H1 (cell line): Measurements from ENCODE around the gene MYH10. TPM values are rescaled to one million over a fixed set of nuclear protein-coding genes. Genes with fewer than 3 reads are reported as not detected.

Experiments used
- CTCF ChIA-PET: fragments of 300-600 bp; sonication (Branson Sonifier 250); formaldehyde crosslinking; loops from one replicate; lab custom pipeline; 2021; ENCODE audit not compliant: partially characterized antibody; lab: Charles Lee
- POLR2A ChIA-PET: fragments of 300-600 bp; sonication (Branson Sonifier 250); formaldehyde crosslinking; loops from one replicate; lab custom pipeline; 2021; ENCODE audit warnings: inconsistent platforms; ENCODE audit not compliant: partially characterized antibody; lab: Charles Lee
- DNase-seq, 2 experiments: peaks; one replicate each; pipeline versions ENCODE4 v3.0.0 to v3.0.0-alpha.2; 2010 to 2022; ENCODE audit warnings: low spot score in 2 of 2, low read depth in 1 of 2, mixed read lengths in 1 of 2
- FAIRE-seq: peaks from 2 replicates; lab custom pipeline; 2011; peaks lifted over from hg19 to GRCh38; lab: Jason Lieb, UNC
- H2AFZ ChIP-seq: 2 replicates; pipeline ENCODE4 v1.8.1; 2012; ENCODE audit warnings: low read length, inconsistent platforms
- H2AK5ac ChIP-seq: 2 replicates; pipeline ENCODE4 v1.6.1; 2013; ENCODE audit warnings: low read depth, low read length
- H2BK120ac ChIP-seq: replicated peaks from 2 replicates; pipeline ENCODE3; 2013; ENCODE audit warnings: low read depth, low read length, inconsistent platforms
- H2BK12ac ChIP-seq: 2 replicates; pipeline ENCODE4 v1.6.1; 2013; ENCODE audit warnings: low read depth, low read length
- H2BK15ac ChIP-seq: 2 replicates; pipeline ENCODE4 v1.6.1; 2013; ENCODE audit warnings: low read length
- H2BK20ac ChIP-seq: 2 replicates; pipeline ENCODE4 v1.6.1; 2013; ENCODE audit warnings: low read length
- H2BK5ac ChIP-seq: 2 replicates; pipeline ENCODE4 v1.6.1; 2013; ENCODE audit warnings: low read depth, low read length
- H3K14ac ChIP-seq: 2 replicates; pipeline ENCODE4 v1.6.1; 2013; ENCODE audit warnings: inconsistent platforms; ENCODE audit not compliant: insufficient read length
- H3K18ac ChIP-seq: 2 replicates; pipeline ENCODE4 v1.6.1; 2013; ENCODE audit warnings: low read length; ENCODE audit errors: extremely low read depth
- H3K23ac ChIP-seq: 2 replicates; pipeline ENCODE4 v1.6.1; 2013; ENCODE audit warnings: inconsistent platforms; ENCODE audit not compliant: insufficient read length
- H3K23me2 ChIP-seq: 2 replicates; pipeline ENCODE4 v1.6.1; 2013; ENCODE audit warnings: low read depth, low read length
- H3K27ac ChIP-seq: 2 replicates; pipeline ENCODE4 v1.6.1; 2011; ENCODE audit warnings: low read depth, low read length, inconsistent platforms
- H3K27me3 ChIP-seq, 4 experiments: replicated peaks in 1 of 4; 1 replicate in 1 of 4; 2 replicates in 3 of 4; pipeline versions ENCODE4 v1.6.1 to v1.8.1; 2011 to 2013; ENCODE audit warnings: low read length in 3 of 4, mild to moderate bottlenecking in 3 of 4, inconsistent platforms in 2 of 4, mixed read lengths in 2 of 4, moderate library complexity in 1 of 4; ENCODE audit not compliant: control insufficient read depth in 3 of 4, insufficient read depth in 3 of 4; ENCODE audit errors: extremely low read depth in 1 of 4
- H3K36me3 ChIP-seq, 4 experiments: 2 replicates each; pipeline versions ENCODE4 v1.6.1 to v1.8.1; 2011 to 2013; ENCODE audit warnings: mild to moderate bottlenecking in 4 of 4, low read length in 3 of 4, moderate library complexity in 2 of 4, control low read depth in 1 of 4, inconsistent platforms in 1 of 4; ENCODE audit not compliant: insufficient read depth in 4 of 4, control insufficient read depth in 2 of 4
- H3K4ac ChIP-seq: replicated peaks from 2 replicates; pipeline ENCODE3; 2013; ENCODE audit warnings: low read length, low read depth, mixed read lengths, inconsistent platforms; ENCODE audit not compliant: insufficient read length
- H3K4me1 ChIP-seq, 4 experiments: replicated peaks in 1 of 4; 1 replicate in 1 of 4; 2 replicates in 3 of 4; pipeline versions ENCODE4 v1.6.1 to v1.8.1; 2011 to 2013; ENCODE audit warnings: low read length in 3 of 4, inconsistent platforms in 2 of 4, mixed read lengths in 1 of 4; ENCODE audit not compliant: insufficient read depth in 4 of 4, control insufficient read depth in 3 of 4
- H3K4me2 ChIP-seq, 2 experiments: 2 replicates each; pipeline versions ENCODE4 v1.6.1 to v1.8.1; 2011 to 2013; ENCODE audit warnings: low read depth in 2 of 2, low read length in 2 of 2, control low read depth in 1 of 2, inconsistent platforms in 1 of 2, mild to moderate bottlenecking in 1 of 2; ENCODE audit not compliant: insufficient read depth in 1 of 2
- H3K4me3 ChIP-seq, 4 experiments: fragments of 200-600, 300-600 bp in 1 of 4; sonication (generic), shearing (Covaris generic), sonication (Bioruptor Twin) in 1 of 4; 2 replicates each; pipeline versions ENCODE4 v1.5.1 to v1.8.1; 2011 to 2016; ENCODE audit warnings: low read length in 4 of 4, low read depth in 3 of 4, control low read depth in 2 of 4, inconsistent platforms in 2 of 4, mild to moderate bottlenecking in 2 of 4, mixed read lengths in 1 of 4, moderate library complexity in 1 of 4; ENCODE audit not compliant: insufficient read depth in 2 of 4; ENCODE audit errors: extremely low read depth in 1 of 4
- H3K56ac ChIP-seq: replicated peaks from 2 replicates; pipeline ENCODE3; 2013; ENCODE audit warnings: low read depth, mild to moderate bottlenecking, mixed read lengths, low read length, inconsistent platforms; ENCODE audit not compliant: insufficient read length
- H3K79me1 ChIP-seq: 2 replicates; pipeline ENCODE4 v1.6.1; 2013; ENCODE audit warnings: low read depth, low read length, control low read depth
- H3K79me2 ChIP-seq, 2 experiments: 2 replicates each; pipeline versions ENCODE4 v1.6.1 to v1.8.1; 2012 to 2013; ENCODE audit warnings: low read length in 2 of 2, mild to moderate bottlenecking in 2 of 2, inconsistent platforms in 1 of 2; ENCODE audit not compliant: insufficient read depth in 2 of 2, control insufficient read depth in 1 of 2
- H3K9ac ChIP-seq, 4 experiments: replicated peaks in 1 of 4; 1 replicate in 1 of 4; 2 replicates in 3 of 4; pipeline versions ENCODE4 v1.6.1 to v1.8.1; 2011 to 2013; ENCODE audit warnings: low read depth in 3 of 4, low read length in 3 of 4, control low read depth in 2 of 4, mild to moderate bottlenecking in 2 of 4, moderate library complexity in 2 of 4, inconsistent platforms in 1 of 4; ENCODE audit errors: extremely low read depth in 1 of 4
- H3K9me3 ChIP-seq, 2 experiments: 2 replicates each; pipeline versions ENCODE4 v1.6.1 to v1.8.1; 2012 to 2013; ENCODE audit warnings: mild to moderate bottlenecking in 2 of 2, moderate library complexity in 2 of 2, control low read depth in 1 of 2, inconsistent platforms in 1 of 2, low read depth in 1 of 2, low read length in 1 of 2, mixed read lengths in 1 of 2; ENCODE audit not compliant: insufficient read depth in 2 of 2
- H4K20me1 ChIP-seq, 2 experiments: replicated peaks in 1 of 2; 2 replicates each; pipeline versions ENCODE3 to v1.8.1; 2011 to 2013; ENCODE audit warnings: inconsistent platforms in 2 of 2, low read length in 2 of 2, mild to moderate bottlenecking in 1 of 2; ENCODE audit not compliant: insufficient read depth in 2 of 2, control insufficient read depth in 1 of 2
- H4K5ac ChIP-seq: 2 replicates; pipeline ENCODE4 v1.6.1; 2013; ENCODE audit warnings: low read length, low read depth, mixed read lengths, inconsistent platforms; ENCODE audit not compliant: insufficient read length
- H4K8ac ChIP-seq: 2 replicates; pipeline ENCODE4 v1.8.0; 2013; ENCODE audit warnings: mild to moderate bottlenecking, moderate library complexity, low read length, inconsistent platforms; ENCODE audit not compliant: insufficient read depth; ENCODE audit errors: extremely low read depth
- H4K91ac ChIP-seq: replicated peaks from 2 replicates; pipeline ENCODE3; 2013; ENCODE audit warnings: low read length, mixed read lengths, inconsistent platforms; ENCODE audit not compliant: insufficient read length
- BACH1 ChIP-seq: IDR thresholded peaks from 2 replicates; pipeline ENCODE4 v1.6.1; 2012; ENCODE audit warnings: low read length, improper control_type of control experiment
- CHD2 ChIP-seq: IDR thresholded peaks from 2 replicates; pipeline ENCODE4 v1.6.1; 2012; ENCODE audit warnings: low read length, improper control_type of control experiment
- FOSL1 ChIP-seq: IDR thresholded peaks from 2 replicates; pipeline ENCODE4 v1.6.1; 2011; ENCODE audit warnings: mild to moderate bottlenecking, low read depth, low read length, moderate library complexity; ENCODE audit not compliant: insufficient read depth
- GABPA ChIP-seq: IDR thresholded peaks from 2 replicates; pipeline ENCODE4 v1.6.1; 2011; ENCODE audit warnings: mild to moderate bottlenecking, low read length, moderate library complexity, borderline replicate concordance; ENCODE audit not compliant: insufficient read depth
- GTF2F1 ChIP-seq: IDR thresholded peaks from 2 replicates; pipeline ENCODE4 v1.6.1; 2012; ENCODE audit warnings: low read depth, low read length, improper control_type of control experiment, borderline replicate concordance
- HDAC6 ChIP-seq: IDR thresholded peaks from one replicate; pipeline ENCODE4 v1.7.1; 2012; ENCODE audit warnings: low read depth, mild to moderate bottlenecking, inconsistent platforms, low read length, moderate library complexity
- RAD21 ChIP-seq, 2 experiments: IDR thresholded peaks in 1 of 2; conservative IDR thresholded peaks in 1 of 2; 2 replicates each; pipeline ENCODE4 v1.6.1; 2011; ENCODE audit warnings: low read depth in 2 of 2, low read length in 2 of 2, improper control_type of control experiment in 1 of 2, inconsistent platforms in 1 of 2, mild to moderate bottlenecking in 1 of 2, moderate library complexity in 1 of 2
- RXRA ChIP-seq: IDR thresholded peaks from 2 replicates; pipeline ENCODE4 v1.6.1; 2011; ENCODE audit warnings: low read depth, mild to moderate bottlenecking, low read length, moderate library complexity; ENCODE audit not compliant: insufficient read depth
- TAF1 ChIP-seq: IDR thresholded peaks from 2 replicates; pipeline ENCODE4 v1.6.1; 2011; ENCODE audit warnings: mild to moderate bottlenecking, low read depth, low read length
- YY1 ChIP-seq: IDR thresholded peaks from 2 replicates; pipeline ENCODE4 v1.6.1; 2011; ENCODE audit warnings: low read depth, mild to moderate bottlenecking, low read length
- WGBS, 2 experiments: shearing (Covaris generic) in 1 of 2; methylation state at CpG; one replicate each; pipeline versions ENCODE4 v1.1.6 to v1.1.7; 2013 to 2015; ENCODE audit warnings: low lambda C conversion rate in 2 of 2, mixed read lengths in 2 of 2, inconsistent platforms in 1 of 2, low coverage in 1 of 2, missing lambda C conversion rate in 1 of 2; ENCODE audit not compliant: insufficient replicate concordance in 2 of 2, insufficient coverage in 1 of 2, insufficient read length in 1 of 2; ENCODE audit errors: extremely low coverage in 1 of 2, missing lambda C conversion rate in 1 of 2; 5-methylcytosine and 5-hydroxymethylcytosine counted together
- polyA plus RNA-seq, 7 experiments: library from polyadenylated mRNA; depleted of rRNA in 3 of 7; stranded (reverse) in 5 of 7; unstranded in 2 of 7; fragments of >200 nt in 5 of 7; fragments of 200-250 nt in 2 of 7; gene quantifications; 1 replicate in 5 of 7; 2 replicates in 1 of 7; 4 replicates in 1 of 7; pipeline versions ENCODE4 v1.2.1 to v1.2.3, GENCODE V29; 2011 to 2013; ENCODE audit warnings: missing spikeins in 2 of 7, mixed read lengths in 2 of 7
- total RNA-seq: library from RNA; stranded (reverse); fragmentation: NEBNext Ultra II Directional; extraction: Animal tissue kit (Norgen Biotek cat#: 25700); gene quantifications from 2 replicates; pipeline ENCODE4 v1.2.1, GENCODE V29; 2021
- TF ChIP-seq, protein P1 (sequence below): IDR thresholded peaks from 2 replicates; pipeline ENCODE4 v1.6.1; 2011; ENCODE audit warnings: low read depth, mild to moderate bottlenecking, low read length; ENCODE audit not compliant: insufficient read depth

Gene MYH10
- total and polyA plus RNA-seq, 2 of the 8 experiments (the other 6 are each of a cell fraction or from before 2014, with no cell fraction given) = 64.1 to 289 TPM

DNA sequence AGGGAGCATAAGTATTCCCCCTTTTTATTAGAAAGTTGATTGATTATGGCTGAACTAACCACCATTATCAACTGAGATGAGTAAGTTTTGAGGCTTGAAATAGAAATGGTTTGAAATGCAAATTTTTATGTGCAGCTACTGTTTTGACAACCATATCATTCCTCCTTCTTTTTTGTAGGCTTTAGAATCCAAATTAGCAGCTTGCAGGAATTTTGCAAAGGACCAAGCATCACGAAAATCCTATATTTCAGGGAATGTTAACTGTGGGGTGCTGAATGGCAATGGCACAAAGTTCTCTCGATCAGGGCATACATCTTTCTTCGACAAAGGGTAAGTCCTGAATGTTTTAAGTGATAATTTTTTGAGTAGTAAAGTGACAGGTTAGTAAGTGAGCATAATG lies 170.7 kb downstream of the MYH10 start:
- H3K4me2 ChIP-seq = no peak overlapping the region
- no peaks in the 10 kb centered on the region for H3K9me3 ChIP-seq
- H2BK5ac ChIP-seq = no peak overlapping the region
- H3K18ac ChIP-seq = no peak overlapping the region
- no peak overlapping the region; a peak in 1 of 7 replicates for H3K9ac ChIP-seq
- H3K56ac ChIP-seq = no peak overlapping the region
- FAIRE-seq = no peak
- no peaks in the 10 kb centered on the region for H3K27me3 ChIP-seq
- H3K4me1 ChIP-seq = peaks cover 0 to 2% (median 0%) of the 10 kb centered on the region in 4 experiments; a peak in 1 of 7 replicates
- no peak overlapping the region for H3K4ac ChIP-seq
- no peak overlapping the region for H2BK15ac ChIP-seq
- H2BK12ac ChIP-seq = no peak overlapping the region
- POLR2A ChIA-PET = interaction anchor here (1.9 kb wide), 1 partner anchor 11 kb away, joined by 5 read pairs; no protein-coding TSS in a partner anchor
- WGBS, 2 experiments = 93% methylated on average over 3 of the region's 3 CpGs; no CpG with 5 or more reads in 1 of the 2 experiments
- no peak for TF ChIP-seq YY1
- TF ChIP-seq GABPA = no peak
- TF ChIP-seq, protein P1, sequence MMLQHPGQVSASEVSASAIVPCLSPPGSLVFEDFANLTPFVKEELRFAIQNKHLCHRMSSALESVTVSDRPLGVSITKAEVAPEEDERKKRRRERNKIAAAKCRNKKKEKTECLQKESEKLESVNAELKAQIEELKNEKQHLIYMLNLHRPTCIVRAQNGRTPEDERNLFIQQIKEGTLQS = no peak
- TF ChIP-seq RAD21 (IDR thresholded peaks at IDR 0.05 in 1 of 2, conservative IDR thresholded peaks at IDR 0.05 in 1 of 2; ENCODE audit: low read depth in 2 of 2, low read length in 2 of 2) = no peak
- TF ChIP-seq BACH1 = no peak
- TF ChIP-seq TAF1 = no peak
- TF ChIP-seq FOSL1 = no peak
- no peak for TF ChIP-seq CHD2
- no peak for TF ChIP-seq RXRA
- no peak for TF ChIP-seq HDAC6
- no peak for TF ChIP-seq GTF2F1
- H3K23ac ChIP-seq = no peak overlapping the region
- peaks cover 0 to 4% of the 10 kb centered on the region in 2 experiments for H4K20me1 ChIP-seq
- H3K23me2 ChIP-seq = no peaks in the 10 kb centered on the region
- H4K5ac ChIP-seq = no peak overlapping the region
- H2AFZ ChIP-seq = no peak overlapping the region
- DNase-seq = no peak
- peaks cover 5% of the 10 kb centered on the region; the same call in 1 of the 2 replicates for H3K79me1 ChIP-seq
- no peak overlapping the region for H2BK120ac ChIP-seq
- H3K4me3 ChIP-seq = no peak overlapping the region
- no peak overlapping the region for H2AK5ac ChIP-seq
- no peak overlapping the region for H3K27ac ChIP-seq
- no peak overlapping the region for H4K8ac ChIP-seq
- H2BK20ac ChIP-seq = no peak overlapping the region
- peaks cover 6 to 38% (median 9%) of the 10 kb centered on the region in 4 experiments for H3K36me3 ChIP-seq
- no peaks in the 10 kb centered on the region for H3K79me2 ChIP-seq
- H3K14ac ChIP-seq = no peak overlapping the region
- CTCF ChIA-PET = interaction anchor here (1.9 kb wide), 1 partner anchor 50 kb away, joined by 5 read pairs; no protein-coding TSS in a partner anchor
- H4K91ac ChIP-seq = no peak overlapping the region
